RWPE2 (cell line): ENCODE results near the gene SLC7A8.
A peak's percentile ranks its signal among the peaks of the same experiment; 100 is the strongest.

Source experiments
- ATAC-seq: fragments of 200-7000 bp; cut with Tn5 transposase; 3 replicates; pipeline ENCODE4 v1.9.1; 2021; ENCODE audit warnings: low read depth
- DNase-seq: peaks from one replicate; pipeline ENCODE4 v3.0.0-alpha.2; 2020; ENCODE audit warnings: low spot score
- H3K27ac ChIP-seq: fragments of 450-650 bp; 2 replicates; pipeline ENCODE4 v1.5.1; 2017; ENCODE audit warnings: mild to moderate bottlenecking; ENCODE audit not compliant: poor library complexity, severe bottlenecking
- H3K27me3 ChIP-seq: fragments of 250-450 bp; sonication (Bioruptor Pico); 2 replicates; pipeline ENCODE4 v1.5.1; 2021; ENCODE audit warnings: mild to moderate bottlenecking, moderate library complexity; ENCODE audit not compliant: insufficient read depth, poor library complexity, severe bottlenecking
- H3K36me3 ChIP-seq: fragments of 250-450 bp; sonication (Bioruptor Pico); 2 replicates; pipeline ENCODE4 v1.5.1; 2020; ENCODE audit warnings: low read depth, mild to moderate bottlenecking, moderate library complexity
- H3K4me1 ChIP-seq: fragments of 250-450 bp; sonication (Bioruptor Pico); 2 replicates; pipeline ENCODE4 v1.5.1; 2021; ENCODE audit warnings: mild to moderate bottlenecking, moderate library complexity; ENCODE audit not compliant: insufficient read depth, poor library complexity, severe bottlenecking
- H3K4me3 ChIP-seq: fragments of 250-450 bp; sonication (Bioruptor Pico); 2 replicates; pipeline ENCODE4 v1.5.1; 2021; ENCODE audit warnings: mild to moderate bottlenecking, moderate library complexity; ENCODE audit not compliant: severe bottlenecking
- H3K9me3 ChIP-seq: fragments of 250-450 bp; sonication (Bioruptor Pico); 2 replicates; pipeline ENCODE4 v1.5.1; 2021; ENCODE audit warnings: mild to moderate bottlenecking, moderate library complexity; ENCODE audit not compliant: severe bottlenecking
- CTCF ChIP-seq: fragments of 450-650 bp; IDR thresholded peaks from one replicate; pipeline ENCODE4 v1.5.1; 2017; ENCODE audit warnings: mild to moderate bottlenecking, moderate library complexity; ENCODE audit not compliant: poor library complexity, severe bottlenecking

SLC7A8 gene

GRCh38 chr14:23171222-23171975, 12.1 kb downstream of the SLC7A8 start:
- Histone ChIP-seq H3K4me3 (no peak overlapping the region), H3K27ac (peak overlapping the region; percentile 87), H3K27me3 (no peaks in the 10 kb centered on the region), H3K4me1 (peaks cover 37% of the 10 kb centered on the region), H3K36me3 (no peaks in the 10 kb centered on the region), H3K9me3 (no peaks in the 10 kb centered on the region)
- DNase-seq: no peak
- ATAC-seq: peak; percentile 83
- no peak for TF ChIP-seq CTCF

- Histone ChIP-seq H3K4me1 (peaks cover 28% of the 10 kb centered on the region), H3K9me3 (no peaks in the 10 kb centered on the region), H3K4me3 (no peak overlapping the region), H3K27ac (no peak overlapping the region), H3K36me3 (no peaks in the 10 kb centered on the region), H3K27me3 (no peaks in the 10 kb centered on the region)
- ATAC-seq (no peak), DNase-seq (no peak)
- no peak for TF ChIP-seq CTCF
Observed at GRCh38 chr14:23169622-23170021, 13.8 kb downstream of the SLC7A8 start.

- Histone ChIP-seq H3K4me3 (no peak overlapping the region), H3K27me3 (no peaks in the 10 kb centered on the region), H3K9me3 (no peaks in the 10 kb centered on the region), H3K36me3 (no peaks in the 10 kb centered on the region), H3K4me1 (peaks cover 22% of the 10 kb centered on the region), H3K27ac (no peak overlapping the region)
- no peak for TF ChIP-seq CTCF
- ATAC-seq: no peak
- no peak for DNase-seq
Observed at GRCh38 chr14:23168246-23168645, 15.2 kb downstream of the SLC7A8 start.

- H3K36me3 ChIP-seq: no peaks in the 10 kb centered on the region
- H3K27ac ChIP-seq: no peak overlapping the region
- no peak overlapping the region for H3K4me3 ChIP-seq
- H3K4me1 ChIP-seq: peaks cover 17% of the 10 kb centered on the region
- H3K27me3 ChIP-seq: no peaks in the 10 kb centered on the region
- TF ChIP-seq CTCF: no peak
- H3K9me3 ChIP-seq: no peaks in the 10 kb centered on the region
- ATAC-seq (no peak), DNase-seq (no peak)
Observed at GRCh38 chr14:23167116-23167847, 16.2 kb downstream of the SLC7A8 start.

GRCh38 chr14:23164949-23165348, 18.5 kb downstream of the SLC7A8 start:
- Histone ChIP-seq H3K27ac (no peak overlapping the region), H3K4me1 (peaks cover 10% of the 10 kb centered on the region), H3K36me3 (no peaks in the 10 kb centered on the region), H3K4me3 (no peak overlapping the region), H3K9me3 (no peaks in the 10 kb centered on the region), H3K27me3 (no peaks in the 10 kb centered on the region)
- no peak for TF ChIP-seq CTCF
- ATAC-seq (no peak), DNase-seq (no peak)
